BLaER1 treated with 17β-estradiol and CSF1 and Interleukin-3, amounts not matched to agents 10 nM and 100 nM (cell line): ENCODE results near the gene CYP4B1.
A peak's percentile ranks its signal among the peaks of the same experiment; 100 is the strongest.
"Not testable (repeated sequence)": the region's sequence is repeated elsewhere in the genome, so short reads cannot be mapped to it uniquely, and the experiment has no call there.

ENCODE experiments used
- H3K27ac ChIP-seq, 11 experiments: shearing (Covaris generic); formaldehyde crosslinking; 2 replicates each; pipeline ENCODE4 v1.8.1; 2022
- H3K27me3 ChIP-seq, 11 experiments: shearing (Covaris generic); formaldehyde crosslinking; 2 replicates each; pipeline ENCODE4 v1.8.1; 2022
- H3K36me3 ChIP-seq, 11 experiments: shearing (Covaris generic); formaldehyde crosslinking; 2 replicates each; pipeline ENCODE4 v1.8.1; 2022
- H3K4me1 ChIP-seq, 10 experiments: shearing (Covaris generic); formaldehyde crosslinking; 2 replicates each; pipeline ENCODE4 v1.8.1; 2022
- H3K4me2 ChIP-seq, 11 experiments: shearing (Covaris generic); formaldehyde crosslinking; 2 replicates each; pipeline ENCODE4 v1.8.1; 2022
- H3K4me3 ChIP-seq, 10 experiments: shearing (Covaris generic); formaldehyde crosslinking; 2 replicates each; pipeline ENCODE4 v1.8.1; 2022
- H3K9ac ChIP-seq, 11 experiments: shearing (Covaris generic); formaldehyde crosslinking; 2 replicates each; pipeline ENCODE4 v1.8.1; 2022
- H3K9me3 ChIP-seq, 11 experiments: shearing (Covaris generic); formaldehyde crosslinking; replicated peaks in 1 of 11; 2 replicates each; pipeline ENCODE4 v1.8.1; 2022
- H4K20me1 ChIP-seq, 11 experiments: shearing (Covaris generic); formaldehyde crosslinking; 2 replicates each; pipeline ENCODE4 v1.8.1; 2022
- Cebpa-rat ChIP-seq, 11 experiments: shearing (Covaris generic); IDR thresholded peaks; 2 replicates each; pipeline ENCODE4 v1.8.1; 2022

CYP4B1 gene

GRCh38 chr1:46761740-46762139 lies 37.1 kb upstream of the CYP4B1 start:
- no peak overlapping the region for H3K27ac ChIP-seq
- no peak overlapping the region for H3K4me3 ChIP-seq
- peaks cover 0 to 12% (median 6%) of the 10 kb centered on the region in 11 experiments; a peak in 8 of 22 replicates for H3K9me3 ChIP-seq
- H4K20me1 ChIP-seq: no peaks in the 10 kb centered on the region
- peak overlapping the region in 7 of 11 experiments; percentile 4 to 35 (median 19); a peak in 7 of 22 replicates for H3K4me2 ChIP-seq
- H3K36me3 ChIP-seq: no peaks in the 10 kb centered on the region
- peaks cover 0 to 13% (median 4%) of the 10 kb centered on the region in 10 experiments; a peak in 7 of 20 replicates for H3K4me1 ChIP-seq
- H3K27me3 ChIP-seq: no peaks in the 10 kb centered on the region
- no peak overlapping the region for H3K9ac ChIP-seq
- no peak for TF ChIP-seq Cebpa-rat (IDR thresholded peaks at IDR 0.05)

GRCh38 chr1:46764402-46764801 lies 34.4 kb upstream of the CYP4B1 start:
- no peaks in the 10 kb centered on the region for H4K20me1 ChIP-seq
- H3K27ac ChIP-seq: no peak overlapping the region
- H3K9me3 ChIP-seq: peaks cover 4 to 25% (median 17%) of the 10 kb centered on the region in 11 experiments
- no peak overlapping the region for H3K9ac ChIP-seq
- no peaks in the 10 kb centered on the region for H3K27me3 ChIP-seq
- TF ChIP-seq Cebpa-rat (IDR thresholded peaks at IDR 0.05): no peak
- no peaks in the 10 kb centered on the region for H3K36me3 ChIP-seq
- H3K4me2 ChIP-seq: no peak overlapping the region
- peaks cover 0 to 13% (median 4%) of the 10 kb centered on the region in 10 experiments; a peak in 7 of 20 replicates for H3K4me1 ChIP-seq
- no peak overlapping the region for H3K4me3 ChIP-seq

GRCh38 chr1:46767649-46768282 lies 31.1 kb upstream of the CYP4B1 start:
- Histone ChIP-seq H3K27ac (no peak overlapping the region), H3K9me3 (peaks cover 37 to 51% (median 45%) of the 10 kb centered on the region in 11 experiments), H3K4me2 (no peak overlapping the region), H3K36me3 (no peaks in the 10 kb centered on the region), H4K20me1 (no peaks in the 10 kb centered on the region), H3K4me3 (no peak overlapping the region), H3K27me3 (no peaks in the 10 kb centered on the region), H3K9ac (no peak overlapping the region), H3K4me1 (peaks cover 0 to 8% (median 0%) of the 10 kb centered on the region in 10 experiments; a peak in 3 of 20 replicates)
- TF ChIP-seq Cebpa-rat (IDR thresholded peaks at IDR 0.05): no peak

GRCh38 chr1:46768445-46768844 lies 30.4 kb upstream of the CYP4B1 start:
- no peaks in the 10 kb centered on the region for H4K20me1 ChIP-seq
- no peaks in the 10 kb centered on the region for H3K36me3 ChIP-seq
- H3K9ac ChIP-seq: no peak overlapping the region
- no peaks in the 10 kb centered on the region for H3K27me3 ChIP-seq
- no peak overlapping the region for H3K4me3 ChIP-seq
- H3K9me3 ChIP-seq: peaks cover 42 to 54% (median 50%) of the 10 kb centered on the region in 11 experiments
- TF ChIP-seq Cebpa-rat (IDR thresholded peaks at IDR 0.05): no peak
- H3K4me1 ChIP-seq: peaks cover 0 to 10% (median 0%) of the 10 kb centered on the region in 10 experiments; a peak in 3 of 20 replicates
- H3K27ac ChIP-seq: no peak overlapping the region
- no peak overlapping the region for H3K4me2 ChIP-seq

GRCh38 chr1:46769028-46769740 lies 29.7 kb upstream of the CYP4B1 start:
- Histone ChIP-seq H3K4me3 (no peak overlapping the region), H3K9ac (no peak overlapping the region), H3K27me3 (no peaks in the 10 kb centered on the region), H3K4me2 (no peak overlapping the region), H3K9me3 (peaks cover 49 to 61% (median 58%) of the 10 kb centered on the region in 11 experiments), H3K36me3 (no peaks in the 10 kb centered on the region), H4K20me1 (no peaks in the 10 kb centered on the region), H3K27ac (no peak overlapping the region), H3K4me1 (peaks cover 0 to 10% (median 0%) of the 10 kb centered on the region in 10 experiments; a peak in 3 of 20 replicates)
- no peak for TF ChIP-seq Cebpa-rat (IDR thresholded peaks at IDR 0.05)

- Histone ChIP-seq H3K36me3 (no peaks in the 10 kb centered on the region), H3K27ac (no peak overlapping the region), H3K9me3 (peaks cover 63 to 75% (median 71%) of the 10 kb centered on the region in 11 experiments), H3K4me3 (no peak overlapping the region), H4K20me1 (no peaks in the 10 kb centered on the region), H3K4me2 (no peak overlapping the region), H3K27me3 (no peaks in the 10 kb centered on the region), H3K9ac (no peak overlapping the region), H3K4me1 (peaks cover 0 to 10% (median 0%) of the 10 kb centered on the region in 10 experiments; a peak in 3 of 20 replicates)
- no peak for TF ChIP-seq Cebpa-rat (IDR thresholded peaks at IDR 0.05)
These were observed 28.3 kb upstream of the CYP4B1 start for GRCh38 chr1:46770541-46770940.

- peaks cover 65 to 77% (median 74%) of the 10 kb centered on the region in 11 experiments for H3K9me3 ChIP-seq
These were observed 26.3 kb upstream of the CYP4B1 start for GRCh38 chr1:46772571-46772970.

GRCh38 chr1:46774297-46774696 lies 24.5 kb upstream of the CYP4B1 start:
- H4K20me1 ChIP-seq: no peaks in the 10 kb centered on the region
- H3K36me3 ChIP-seq: no peaks in the 10 kb centered on the region
- no peak overlapping the region for H3K9ac ChIP-seq
- peaks cover 0 to 10% (median 0%) of the 10 kb centered on the region in 10 experiments; a peak in 3 of 20 replicates for H3K4me1 ChIP-seq
- no peaks in the 10 kb centered on the region for H3K27me3 ChIP-seq
- no peak for TF ChIP-seq Cebpa-rat (IDR thresholded peaks at IDR 0.05)
- no peak overlapping the region for H3K4me2 ChIP-seq
- peaks cover 62 to 73% (median 69%) of the 10 kb centered on the region in 11 experiments for H3K9me3 ChIP-seq
- no peak overlapping the region for H3K4me3 ChIP-seq
- H3K27ac ChIP-seq: no peak overlapping the region

More at GRCh38 chr1:46772571-46772970, 26.3 kb upstream of the CYP4B1 start:
- Histone ChIP-seq H3K27ac (no peak overlapping the region), H3K4me3 (no peak overlapping the region), H3K4me1 (peaks cover 0 to 10% (median 0%) of the 10 kb centered on the region in 10 experiments; a peak in 3 of 20 replicates), H3K27me3 (no peaks in the 10 kb centered on the region), H3K36me3 (no peaks in the 10 kb centered on the region), H3K4me2 (peak overlapping the region in 1 of 11 experiments; percentile 2; a peak in 1 of 22 replicates), H3K9ac (no peak overlapping the region), H4K20me1 (no peaks in the 10 kb centered on the region)
- no peak for TF ChIP-seq Cebpa-rat (IDR thresholded peaks at IDR 0.05)

GRCh38 chr1:46778456-46778855 lies 20.4 kb upstream of the CYP4B1 start:
- peaks cover 39 to 56% (median 45%) of the 10 kb centered on the region in 11 experiments for H3K9me3 ChIP-seq
- not testable (repeated sequence) for H3K4me1 ChIP-seq, H4K20me1 ChIP-seq, H3K27ac ChIP-seq, H3K4me2 ChIP-seq, H3K9ac ChIP-seq, H3K36me3 ChIP-seq, H3K27me3 ChIP-seq, H3K4me3 ChIP-seq
